Breast epithelium (tissue), 3 donors: ENCODE results near the gene CNIH1.

Experiments
- POLR2A ChIP-seq: fragments of 450-650 bp; IDR thresholded peaks from one replicate; pipeline ENCODE4 v1.6.1; 2016; ENCODE audit warnings: antibody characterized with exemption, mild to moderate bottlenecking, moderate library complexity
- TF ChIP-seq, protein P1 (sequence below), 3 donors: fragments of 450-650 bp; IDR thresholded peaks; one replicate each; pipeline ENCODE4 v1.5.1; 2016 to 2017; ENCODE audit warnings: antibody characterized with exemption in 3 of 3, mild to moderate bottlenecking in 3 of 3, moderate library complexity in 3 of 3

DNA sequence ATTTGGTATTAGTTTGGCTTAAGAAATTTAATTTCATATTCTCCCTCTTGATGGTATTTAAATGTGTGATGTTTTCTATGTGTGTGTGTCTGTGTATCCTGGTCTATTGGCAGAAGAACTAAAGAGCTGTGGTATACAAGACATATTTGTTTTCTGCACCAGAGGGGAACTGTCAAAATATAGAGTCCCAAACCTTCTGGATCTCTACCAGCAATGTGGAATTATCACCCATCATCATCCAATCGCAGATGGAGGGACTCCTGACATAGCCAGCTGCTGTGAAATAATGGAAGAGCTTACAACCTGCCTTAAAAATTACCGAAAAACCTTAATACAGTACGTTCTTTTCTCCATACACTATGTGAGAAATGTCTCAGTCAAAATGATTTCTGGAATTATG lies 29.8 kb downstream of the CNIH1 start:
- TF ChIP-seq, protein P1, sequence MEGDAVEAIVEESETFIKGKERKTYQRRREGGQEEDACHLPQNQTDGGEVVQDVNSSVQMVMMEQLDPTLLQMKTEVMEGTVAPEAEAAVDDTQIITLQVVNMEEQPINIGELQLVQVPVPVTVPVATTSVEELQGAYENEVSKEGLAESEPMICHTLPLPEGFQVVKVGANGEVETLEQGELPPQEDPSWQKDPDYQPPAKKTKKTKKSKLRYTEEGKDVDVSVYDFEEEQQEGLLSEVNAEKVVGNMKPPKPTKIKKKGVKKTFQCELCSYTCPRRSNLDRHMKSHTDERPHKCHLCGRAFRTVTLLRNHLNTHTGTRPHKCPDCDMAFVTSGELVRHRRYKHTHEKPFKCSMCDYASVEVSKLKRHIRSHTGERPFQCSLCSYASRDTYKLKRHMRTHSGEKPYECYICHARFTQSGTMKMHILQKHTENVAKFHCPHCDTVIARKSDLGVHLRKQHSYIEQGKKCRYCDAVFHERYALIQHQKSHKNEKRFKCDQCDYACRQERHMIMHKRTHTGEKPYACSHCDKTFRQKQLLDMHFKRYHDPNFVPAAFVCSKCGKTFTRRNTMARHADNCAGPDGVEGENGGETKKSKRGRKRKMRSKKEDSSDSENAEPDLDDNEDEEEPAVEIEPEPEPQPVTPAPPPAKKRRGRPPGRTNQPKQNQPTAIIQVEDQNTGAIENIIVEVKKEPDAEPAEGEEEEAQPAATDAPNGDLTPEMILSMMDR (IDR thresholded peaks at IDR 0.05), result no peak
- no peak for TF ChIP-seq POLR2A
